ENCODE data around the gene MXRA7.
A peak's percentile ranks its signal among the peaks of the same experiment; 100 is the strongest.
"Not testable (repeated sequence)": the region's sequence is repeated elsewhere in the genome, so short reads cannot be mapped to it uniquely, and the experiment has no call there.

The MXRA7 gene, protein sequence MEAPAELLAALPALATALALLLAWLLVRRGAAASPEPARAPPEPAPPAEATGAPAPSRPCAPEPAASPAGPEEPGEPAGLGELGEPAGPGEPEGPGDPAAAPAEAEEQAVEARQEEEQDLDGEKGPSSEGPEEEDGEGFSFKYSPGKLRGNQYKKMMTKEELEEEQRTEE

DNA sequence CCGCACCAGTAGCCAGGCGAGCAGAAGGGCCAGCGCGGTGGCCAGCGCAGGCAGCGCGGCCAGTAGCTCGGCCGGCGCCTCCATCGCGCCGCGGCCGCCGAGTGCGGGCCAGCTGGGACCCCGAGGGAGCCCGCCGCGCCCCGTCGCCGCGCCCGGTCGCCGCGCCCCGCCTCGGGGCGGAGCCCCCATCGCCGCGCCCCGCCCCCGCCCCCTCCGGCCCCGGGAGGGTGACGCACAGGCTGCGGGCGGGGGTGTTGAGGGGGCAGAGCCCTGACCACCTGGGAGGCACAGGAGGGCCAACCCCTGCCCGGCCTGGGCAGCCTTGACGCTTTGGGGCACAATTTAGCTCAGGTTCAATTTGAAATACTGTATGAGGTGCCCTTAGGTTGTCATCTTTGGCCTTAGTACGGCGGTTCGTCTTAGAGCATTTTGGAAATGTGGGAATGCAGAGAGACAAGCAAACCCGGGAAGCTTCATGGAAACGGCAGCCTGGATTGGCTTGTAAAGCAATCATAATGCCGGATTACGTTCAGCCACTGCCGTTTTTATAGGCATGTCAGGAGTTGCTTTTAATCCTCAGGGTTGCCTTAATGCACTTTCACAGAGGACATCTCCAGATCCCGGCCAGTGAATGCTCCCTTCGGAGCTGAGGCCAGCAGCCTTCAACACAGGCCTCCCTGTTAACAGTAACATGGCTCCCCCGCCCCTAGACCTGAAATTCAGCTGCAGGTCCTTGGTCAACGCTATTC, at the start of gene MXRA7:
Gene MXRA7, minus strand, starts transcription at position 103 of the 749 bp plus-strand sequence. Its CDS starts 19 bp downstream, at position 84.
- DNase-seq, result peak in 1 of 2 donors; percentile 46

DNA sequence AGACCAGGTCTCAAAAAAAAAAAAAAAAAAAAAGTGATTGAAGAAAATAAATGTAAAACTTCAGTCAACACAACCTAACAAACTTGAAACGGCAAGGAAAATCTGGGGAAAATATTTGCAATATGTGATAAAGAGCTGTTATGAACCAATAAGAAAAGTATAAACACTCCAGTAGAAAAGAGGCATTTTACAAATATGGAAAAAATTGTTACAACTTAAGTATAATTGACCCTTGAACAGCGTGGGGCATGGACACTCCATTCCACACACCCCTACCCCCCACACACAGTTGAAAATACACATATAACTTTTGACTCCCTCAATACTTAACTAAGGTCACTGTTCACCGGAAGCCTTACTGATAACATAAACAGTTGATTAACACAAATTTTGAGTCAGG, 47.8 kb upstream of the MXRA7 start:
- DNase-seq, result no peak

DNA sequence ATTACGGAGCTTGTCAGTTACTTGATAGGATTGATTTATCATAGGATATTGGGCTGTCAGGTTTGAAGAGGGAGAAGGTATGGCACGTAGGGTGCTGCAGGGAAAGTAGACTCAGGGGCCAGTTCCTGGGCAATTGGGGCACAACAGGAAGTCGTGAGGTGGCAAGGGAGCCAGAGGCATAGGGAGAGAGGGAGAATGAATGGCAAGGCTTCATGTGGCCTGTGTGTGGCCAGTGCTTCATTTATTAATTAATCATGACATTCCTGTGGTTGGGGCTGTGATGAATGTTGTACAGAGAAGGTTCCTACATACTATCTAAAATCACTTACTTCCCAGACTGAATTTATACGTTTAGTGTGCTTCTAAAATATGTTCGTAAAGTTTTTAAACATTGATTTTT, 46.5 kb upstream of the MXRA7 start:
- DNase-seq, result no peak

DNA sequence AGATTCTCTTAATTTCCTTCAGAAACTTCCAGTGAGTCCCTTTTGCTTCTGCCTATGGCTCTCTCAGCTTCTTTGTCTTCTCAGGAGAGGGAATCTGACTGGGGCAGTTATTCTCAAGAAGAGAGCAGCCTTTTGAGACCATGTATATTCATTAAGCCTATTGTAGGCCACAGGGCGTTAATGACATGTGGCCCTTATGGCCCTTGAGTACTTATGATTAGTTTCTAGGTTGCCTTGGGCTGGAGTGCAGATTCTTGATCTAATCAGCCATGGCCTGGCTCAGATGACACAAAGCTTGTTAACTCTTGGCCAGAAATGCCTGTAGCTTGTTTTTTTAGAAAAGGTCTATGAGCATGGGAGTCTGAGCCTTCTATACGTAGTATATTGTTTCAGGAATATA, 44.5 kb upstream of the MXRA7 start:
- no peak for DNase-seq

DNA sequence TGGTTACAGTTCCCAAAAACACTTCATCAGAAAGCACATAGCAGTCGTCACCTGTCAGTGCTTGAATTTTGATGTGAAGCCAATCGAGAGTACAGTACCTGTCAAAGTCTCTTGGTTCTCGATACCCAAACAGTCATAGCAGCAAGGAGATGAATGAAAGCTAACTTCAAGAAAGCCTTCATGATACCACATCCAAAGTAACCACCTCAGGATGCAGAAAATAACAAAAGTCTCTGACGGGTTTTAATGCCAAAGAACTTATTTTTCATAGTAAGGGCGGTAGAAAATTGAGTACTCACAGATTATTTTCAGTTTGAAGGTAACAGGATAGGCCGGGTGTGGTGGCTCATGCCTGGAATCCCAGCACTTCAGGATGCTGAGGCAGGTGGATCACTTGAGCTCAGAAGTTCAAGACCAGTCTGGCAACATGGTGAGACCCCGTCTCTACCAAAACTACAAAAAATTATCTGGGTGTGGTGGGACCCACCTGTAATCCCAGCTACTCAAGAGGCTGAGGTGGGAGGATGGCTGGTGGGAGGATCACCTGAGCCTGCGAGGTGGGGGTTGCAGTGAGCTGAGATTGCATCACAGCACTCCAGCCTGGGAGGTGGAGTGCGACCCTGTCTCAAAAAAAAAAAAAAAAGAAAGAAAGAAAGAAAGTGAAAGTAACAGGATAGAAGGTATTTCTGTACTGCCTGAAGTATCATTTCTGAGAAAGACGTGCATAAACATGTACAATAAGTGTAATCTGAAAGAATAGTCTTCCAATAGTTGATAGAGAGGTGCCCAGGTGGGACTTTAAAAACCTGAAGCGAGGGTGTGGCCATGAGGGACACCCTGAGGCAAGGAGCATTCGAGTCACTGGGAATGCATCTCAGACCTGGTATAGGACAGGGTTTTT, 42.5 kb upstream of the MXRA7 start:
- DNase-seq, result no peak

DNA sequence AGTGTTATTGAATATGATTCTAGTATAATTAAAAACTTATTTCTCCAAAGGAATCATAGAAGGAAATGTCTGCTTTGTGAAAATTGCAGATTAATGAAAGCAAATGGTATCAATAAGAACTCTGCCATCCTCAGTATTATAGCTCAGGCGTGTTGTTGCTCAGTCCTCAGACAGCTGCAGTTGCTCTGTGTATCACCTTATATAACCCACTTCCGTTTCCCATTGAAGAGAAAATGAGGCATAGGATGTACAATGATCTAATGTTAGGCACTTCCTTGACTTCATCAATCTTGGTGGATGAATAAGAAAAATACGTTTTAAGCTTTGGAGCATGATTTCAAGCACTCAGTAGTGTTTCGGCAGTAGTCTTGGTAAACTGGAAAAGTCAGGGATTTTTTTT, 41.2 kb upstream of the MXRA7 start:
- no peak for DNase-seq

DNA sequence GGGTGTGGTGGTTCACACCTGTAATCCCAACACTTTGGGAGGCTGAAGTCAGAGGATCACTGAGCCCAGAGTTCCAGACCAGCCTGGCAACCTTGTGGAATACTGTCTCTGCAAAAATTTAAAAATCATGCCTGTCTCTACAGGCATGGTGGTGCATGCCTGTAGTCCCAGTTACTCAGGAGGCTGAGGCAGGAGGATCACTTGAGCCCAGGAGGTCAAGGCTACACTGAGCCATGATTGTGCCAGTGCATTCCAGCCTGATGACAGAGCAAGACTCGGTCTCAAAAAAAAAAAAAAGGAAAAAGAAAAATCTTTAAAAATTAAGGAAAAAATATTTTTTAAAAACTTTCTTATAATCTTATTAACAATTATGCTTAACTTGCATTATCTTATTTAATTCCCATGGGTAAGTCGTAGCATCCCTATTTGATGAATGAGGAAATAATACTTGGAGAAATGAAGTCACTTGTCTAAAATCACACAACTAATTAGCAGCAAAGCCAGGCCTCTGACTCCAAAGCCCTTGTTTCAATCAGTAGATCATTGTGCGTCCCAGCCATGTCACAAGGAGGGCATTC, 40.7 kb upstream of the MXRA7 start:
- DNase-seq, result no peak

DNA sequence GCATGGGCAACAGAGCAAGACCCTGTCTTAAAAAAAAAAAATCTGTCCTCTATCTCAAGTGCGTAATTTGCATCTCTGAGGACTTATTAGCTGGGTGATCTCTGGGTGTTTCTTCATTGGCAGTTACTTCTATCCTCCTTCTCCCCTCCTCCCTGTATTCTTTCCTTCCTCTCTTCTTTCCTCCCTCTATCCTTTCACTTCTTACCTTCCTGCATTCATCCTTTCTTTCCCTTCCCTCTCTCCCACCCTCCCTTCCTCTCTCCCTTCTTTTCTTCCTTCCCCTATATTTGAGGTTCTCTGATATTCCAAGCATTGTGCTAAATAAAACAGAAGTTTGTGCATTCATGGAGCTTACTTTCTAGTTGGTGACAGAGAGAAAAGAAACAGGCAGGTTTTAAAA, 37.9 kb upstream of the MXRA7 start:
- no peak for DNase-seq

DNA sequence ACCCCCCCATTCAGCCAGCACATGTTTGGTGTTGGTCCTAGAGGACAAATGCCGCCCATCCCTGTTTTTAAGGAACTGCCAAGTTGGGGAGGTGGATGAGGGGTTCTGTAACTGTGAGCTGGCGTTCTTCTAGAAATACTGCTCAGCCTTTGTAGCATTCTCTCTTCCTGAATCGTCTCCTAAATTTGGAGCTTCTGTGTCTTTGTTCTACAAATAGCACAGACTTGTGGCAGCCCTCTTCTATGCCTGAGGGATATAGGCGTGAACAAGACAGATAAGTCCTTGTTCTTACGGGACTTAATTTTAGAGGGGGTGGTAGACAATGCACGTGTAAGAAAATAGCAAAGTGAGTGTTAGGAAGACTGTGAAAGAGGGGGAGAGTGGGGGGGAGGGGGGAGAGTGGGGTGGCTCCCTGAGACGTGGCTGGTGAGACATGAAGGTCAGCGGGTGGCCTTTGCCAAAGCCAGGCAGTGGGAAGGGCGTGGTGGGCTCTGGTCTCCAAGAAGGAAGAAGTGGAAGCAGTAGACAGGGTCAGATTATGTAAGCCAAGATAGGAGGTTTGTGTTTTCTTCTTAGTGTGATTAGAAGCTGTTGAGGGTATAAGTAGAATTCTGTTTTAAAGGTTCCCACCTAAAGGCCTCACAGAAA, 37.1 kb upstream of the MXRA7 start:
- DNase-seq, result no peak

DNA sequence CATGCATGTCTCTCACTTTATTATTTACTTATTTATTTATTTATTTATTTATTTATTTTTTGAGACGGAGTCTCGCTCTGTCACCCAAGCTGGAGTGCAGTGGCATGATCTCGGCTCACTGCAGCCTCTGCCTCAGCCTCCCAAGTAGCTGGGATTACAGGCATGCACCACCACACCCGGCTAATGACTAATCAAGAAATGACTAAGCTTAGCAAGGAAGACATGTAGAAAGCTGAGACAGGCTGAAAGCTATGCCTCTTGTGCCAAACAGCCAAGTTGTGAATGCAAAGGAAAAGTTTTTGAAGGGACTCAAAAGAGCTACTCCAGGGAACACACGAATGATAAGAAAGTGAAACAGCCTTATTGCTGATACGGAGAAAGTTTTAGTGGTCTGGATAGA, 35.0 kb upstream of the MXRA7 start:
- not testable (repeated sequence) for DNase-seq

DNA sequence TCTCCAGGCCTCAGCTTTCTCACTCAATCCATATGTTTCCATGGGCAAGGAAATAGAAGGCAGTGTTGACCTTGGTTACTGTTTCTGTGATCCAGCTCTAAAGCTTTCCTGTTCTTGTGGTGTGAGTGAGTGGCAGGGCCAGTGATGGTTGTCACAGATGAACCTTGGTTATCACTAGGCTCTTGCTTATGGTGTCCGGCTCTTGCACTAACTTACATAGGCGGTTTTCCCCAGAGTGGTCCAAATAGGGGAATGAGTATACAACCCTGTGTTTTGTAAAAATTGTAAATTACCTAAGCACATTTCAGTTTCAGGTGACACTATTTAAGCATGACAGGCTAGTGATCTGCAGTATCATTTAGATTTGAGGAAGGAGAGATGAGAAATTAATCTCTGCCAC, 34.0 kb upstream of the MXRA7 start:
- DNase-seq, result no peak

DNA sequence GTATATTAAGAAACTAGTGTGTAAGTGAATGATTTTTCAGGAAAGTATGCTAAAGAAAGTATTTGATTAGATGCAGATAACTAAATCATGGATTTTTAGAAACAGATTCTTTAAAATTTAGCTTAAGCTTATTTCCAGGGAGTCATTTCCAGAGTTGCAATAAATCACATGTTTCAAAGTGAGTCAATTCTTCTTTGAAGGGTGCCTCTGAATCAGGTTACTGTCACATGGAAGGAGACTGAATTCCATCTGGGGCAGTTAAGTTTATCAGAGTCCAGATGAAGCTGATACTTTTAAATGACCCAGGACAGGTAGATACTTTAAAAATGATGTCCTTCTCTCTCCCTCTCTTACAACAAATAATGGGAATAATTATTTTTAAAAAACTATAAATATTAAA, 32.2 kb upstream of the MXRA7 start:
- DNase-seq, result no peak

DNA sequence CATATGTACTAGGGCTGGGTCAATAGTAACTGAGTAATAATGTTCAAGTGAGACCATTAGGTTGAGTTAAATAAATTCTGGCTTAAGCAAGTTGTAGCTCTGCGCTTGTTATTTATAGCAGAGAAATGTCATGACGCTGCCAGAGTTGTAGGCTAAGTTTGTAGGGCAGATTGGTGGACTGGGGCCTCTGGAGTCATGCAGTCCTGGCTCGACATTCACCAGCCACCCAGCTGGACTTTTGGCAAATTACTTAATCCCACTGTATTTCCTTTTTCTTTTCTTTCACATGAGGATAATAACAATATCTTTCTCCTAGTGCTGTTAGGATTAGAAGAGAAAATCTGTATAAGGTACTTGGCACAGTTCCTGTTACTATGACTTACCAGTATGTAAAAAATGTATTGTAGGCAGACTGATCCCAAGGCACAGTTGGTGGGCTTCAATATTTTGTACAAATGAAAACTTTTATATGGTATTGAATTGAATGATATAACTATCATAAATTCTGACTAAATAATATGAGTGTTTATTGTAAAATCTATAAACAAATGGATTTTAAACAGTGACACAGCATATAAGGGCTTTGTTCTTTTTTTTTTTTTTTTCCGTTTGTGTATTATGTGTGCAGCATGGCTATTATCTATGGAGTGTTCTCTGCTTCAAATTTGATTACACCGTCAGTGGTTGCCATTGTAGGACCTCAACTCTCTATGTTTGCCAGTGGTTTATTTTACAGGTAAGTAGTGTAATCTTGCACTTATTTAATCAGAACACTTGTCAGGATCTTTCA, 29.8 kb upstream of the MXRA7 start:
- DNase-seq, result no peak

DNA sequence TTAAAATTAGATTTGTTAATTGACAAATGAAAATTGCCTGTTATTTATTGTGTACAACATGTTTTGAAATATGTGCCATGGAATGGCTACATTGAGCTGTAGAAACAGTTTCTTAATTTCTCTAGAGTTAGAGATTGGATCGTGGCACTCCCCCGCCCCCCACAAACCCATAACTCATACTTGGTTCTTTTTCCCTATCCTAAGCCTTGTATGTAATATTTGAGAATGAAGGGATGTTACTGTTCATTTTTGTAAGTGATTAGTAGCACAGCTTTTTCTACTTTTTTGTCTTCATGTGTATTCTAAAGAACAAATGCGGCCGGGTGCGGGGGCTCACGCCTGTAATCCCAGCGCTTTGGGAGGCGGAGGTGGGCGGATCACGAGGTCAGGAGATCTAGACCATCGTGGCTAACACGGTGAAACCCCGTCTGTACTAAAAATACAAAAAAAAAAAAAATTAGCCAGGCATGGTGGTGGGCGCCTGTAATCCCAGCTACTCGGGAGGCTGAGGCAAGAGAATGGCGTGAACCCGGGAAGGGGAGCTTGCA, 28.9 kb upstream of the MXRA7 start:
- not testable (repeated sequence) for DNase-seq

DNA sequence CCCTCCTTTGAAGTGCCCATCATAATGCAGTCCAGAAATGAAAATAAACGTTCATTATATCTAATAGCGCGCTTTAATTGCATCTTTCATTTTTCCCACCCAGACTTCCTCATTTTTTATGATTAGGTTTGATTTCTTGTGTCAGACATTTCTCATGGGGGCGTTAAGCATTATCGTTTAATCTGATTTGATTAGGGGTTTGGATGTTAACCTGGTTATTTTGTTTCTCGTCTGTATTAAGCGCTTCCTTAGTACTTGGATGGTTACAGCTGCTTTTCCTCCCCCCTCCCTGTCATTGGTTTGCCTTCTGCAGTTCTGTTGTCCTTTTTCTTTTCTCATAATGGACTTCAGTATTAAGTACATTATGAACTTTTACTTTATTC, 27.7 kb upstream of the MXRA7 start:
- no peak for DNase-seq

DNA sequence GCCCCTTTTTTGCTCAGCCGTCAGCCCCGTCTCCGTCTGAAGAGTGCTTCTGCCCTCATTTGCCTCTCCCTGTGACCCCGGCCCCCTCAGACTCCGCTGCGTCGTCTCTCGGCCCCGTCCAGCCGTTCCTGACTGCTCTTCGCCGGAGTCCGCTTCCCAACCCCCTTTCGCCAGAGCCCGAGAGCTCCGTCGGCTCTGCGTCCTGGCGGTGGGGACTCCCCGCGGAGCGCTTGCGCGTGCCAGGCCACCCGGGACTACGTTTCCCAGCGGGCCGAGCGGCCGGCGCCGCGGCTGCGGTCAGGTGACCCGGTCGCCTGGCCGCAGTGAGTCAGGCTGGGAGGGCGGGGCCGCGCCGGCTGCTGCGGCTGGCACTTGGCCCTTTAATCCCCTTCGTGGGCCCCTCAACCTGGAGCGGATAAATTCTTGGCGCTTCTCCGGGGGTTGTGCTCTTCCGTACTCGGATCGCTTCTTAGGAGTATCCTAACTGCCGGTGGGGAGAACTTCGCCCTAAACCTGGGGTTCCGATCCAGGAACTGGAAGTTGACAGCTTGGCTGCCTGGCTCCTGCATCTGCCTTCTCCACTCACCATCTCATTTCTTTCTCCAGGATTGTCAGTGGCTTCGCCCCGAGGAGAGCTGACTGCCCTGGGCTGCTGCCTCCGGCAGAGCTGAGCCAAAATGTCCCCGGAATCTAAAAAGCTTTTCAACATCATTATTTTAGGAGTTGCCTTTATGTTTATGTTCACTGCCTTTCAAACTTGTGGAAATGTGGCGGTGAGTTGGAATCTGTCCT, 27.1 kb upstream of the MXRA7 start, which contains the start of gene MFSD11:
Gene MFSD11, plus strand, starts transcription at position 444 of the 792 bp plus-strand sequence. Its CDS starts 234 bp downstream, at position 678.
- DNase-seq, result peak; percentile 81 to 88

DNA sequence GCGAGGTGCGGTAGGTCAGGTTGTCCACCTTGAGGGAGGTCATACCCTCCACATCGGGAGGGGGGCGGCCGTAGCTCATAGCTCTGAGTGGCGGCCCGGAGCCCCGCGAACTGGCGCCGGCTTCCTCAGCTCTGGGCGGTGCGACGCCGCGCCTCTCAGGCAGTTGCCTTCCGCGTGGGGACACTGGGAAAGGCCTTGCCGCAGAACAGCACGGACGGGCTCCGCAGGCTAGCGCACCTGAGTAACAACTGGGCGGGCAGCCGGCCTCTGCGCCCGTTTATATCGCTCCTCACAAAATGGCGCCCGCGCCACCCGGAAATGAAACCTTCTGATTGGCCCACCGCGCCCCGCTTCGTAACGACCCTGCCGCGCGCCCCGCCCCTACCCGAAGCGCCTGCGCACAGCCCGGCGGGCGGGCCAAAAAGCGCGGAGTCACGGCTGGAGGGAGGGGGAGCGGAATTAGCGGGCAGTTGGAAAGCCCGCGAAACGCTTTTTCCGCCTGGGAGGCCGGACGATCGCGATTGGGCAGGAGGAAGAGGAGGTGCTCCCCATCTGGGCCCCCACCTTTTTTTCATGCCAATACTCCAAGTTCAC, 26.4 kb upstream of the MXRA7 start, which contains the start of gene SRSF2:
Gene SRSF2, minus strand, starts transcription at position 250 of the 594 bp plus-strand sequence. Its CDS starts 171 bp downstream, at position 79.
- peak; percentile 96 to 98 for DNase-seq

DNA sequence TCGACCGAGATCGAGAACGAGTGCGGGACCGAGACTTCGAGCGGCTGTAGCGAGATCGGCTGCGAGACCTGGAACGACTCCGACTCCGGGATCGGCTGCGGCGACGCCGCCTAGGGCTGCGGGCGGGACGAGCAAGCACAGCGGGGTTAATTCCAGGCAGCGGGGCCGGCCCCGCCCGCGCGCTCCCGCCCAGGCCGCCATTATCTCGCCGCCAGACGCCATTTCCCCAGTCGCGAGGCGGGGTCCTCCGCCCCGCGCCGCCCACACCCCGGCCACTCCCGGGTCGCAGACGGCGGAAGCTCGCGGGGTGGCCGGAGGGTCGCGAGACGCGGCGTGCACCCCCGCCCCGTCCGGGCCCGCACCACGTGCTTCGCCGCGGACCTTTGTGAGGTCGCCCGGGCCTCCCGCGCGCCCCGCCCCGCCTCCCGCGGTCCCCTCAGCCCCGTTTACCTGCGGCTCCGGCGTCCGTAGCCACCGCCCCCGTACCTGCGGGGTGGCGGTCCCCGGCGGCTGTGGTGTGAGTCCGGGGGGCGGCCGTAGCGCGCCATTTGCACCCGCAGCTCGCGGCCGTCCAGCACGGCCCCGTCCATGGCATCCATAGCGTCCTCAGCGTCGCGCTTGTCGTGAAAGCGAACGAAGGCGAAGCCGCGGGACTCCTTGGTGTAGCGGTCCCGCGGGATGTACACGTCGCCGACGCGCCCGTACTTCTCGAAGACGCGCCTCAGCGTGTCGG, 25.8 kb upstream of the MXRA7 start:
- DNase-seq, result peak; percentile 51
